C4-2B (cell line): ENCODE measurements around the gene PAGE4.
A peak's percentile ranks its signal among the peaks of the same experiment; 100 is the strongest.

Source experiments
- H3K27ac ChIP-seq: fragments of 450-650 bp; 2 replicates; pipeline ENCODE4 v1.5.1; 2017
- ZFX ChIP-seq: fragments of 450-650 bp; IDR thresholded peaks from 2 replicates; pipeline ENCODE4 v1.6.1; 2017
- TF ChIP-seq, protein P1 (sequence below): fragments of 450-650 bp; conservative IDR thresholded peaks from 2 replicates; pipeline ENCODE4 v1.5.1; 2017; ENCODE audit warnings: mild to moderate bottlenecking

The PAGE4 gene

GRCh38 chrX:49816435-49816834, 12.7 kb upstream of the PAGE4 start:
- TF ChIP-seq, protein P1, sequence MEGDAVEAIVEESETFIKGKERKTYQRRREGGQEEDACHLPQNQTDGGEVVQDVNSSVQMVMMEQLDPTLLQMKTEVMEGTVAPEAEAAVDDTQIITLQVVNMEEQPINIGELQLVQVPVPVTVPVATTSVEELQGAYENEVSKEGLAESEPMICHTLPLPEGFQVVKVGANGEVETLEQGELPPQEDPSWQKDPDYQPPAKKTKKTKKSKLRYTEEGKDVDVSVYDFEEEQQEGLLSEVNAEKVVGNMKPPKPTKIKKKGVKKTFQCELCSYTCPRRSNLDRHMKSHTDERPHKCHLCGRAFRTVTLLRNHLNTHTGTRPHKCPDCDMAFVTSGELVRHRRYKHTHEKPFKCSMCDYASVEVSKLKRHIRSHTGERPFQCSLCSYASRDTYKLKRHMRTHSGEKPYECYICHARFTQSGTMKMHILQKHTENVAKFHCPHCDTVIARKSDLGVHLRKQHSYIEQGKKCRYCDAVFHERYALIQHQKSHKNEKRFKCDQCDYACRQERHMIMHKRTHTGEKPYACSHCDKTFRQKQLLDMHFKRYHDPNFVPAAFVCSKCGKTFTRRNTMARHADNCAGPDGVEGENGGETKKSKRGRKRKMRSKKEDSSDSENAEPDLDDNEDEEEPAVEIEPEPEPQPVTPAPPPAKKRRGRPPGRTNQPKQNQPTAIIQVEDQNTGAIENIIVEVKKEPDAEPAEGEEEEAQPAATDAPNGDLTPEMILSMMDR, result no peak
- no peak for TF ChIP-seq ZFX
- no peak overlapping the region for H3K27ac ChIP-seq

GRCh38 chrX:49838374-49838773, 9.3 kb downstream of the PAGE4 start:
- H3K27ac ChIP-seq, result no peak overlapping the region
- TF ChIP-seq, protein P1, result peak; percentile 80
- TF ChIP-seq ZFX, result no peak

DNA sequence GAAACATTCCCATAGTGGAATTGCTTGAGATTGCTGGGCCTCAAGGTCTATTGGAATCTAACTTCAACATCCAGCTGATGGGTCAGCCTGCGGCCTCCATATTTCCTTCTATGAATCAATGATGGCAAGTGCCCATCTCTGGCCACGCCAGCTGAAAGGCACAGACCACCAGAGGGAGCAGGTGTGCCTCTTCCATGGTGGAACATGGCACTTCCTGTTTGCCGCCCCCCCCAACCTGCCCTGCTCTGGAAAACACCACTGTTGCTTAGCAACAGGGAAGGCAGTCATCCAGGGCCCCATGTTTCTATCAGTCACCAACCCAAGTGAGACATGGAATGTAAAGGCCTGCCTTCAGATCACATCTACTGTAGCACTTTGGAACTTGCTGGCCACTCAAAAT, 11.6 kb downstream of the PAGE4 start:
- no peak overlapping the region for H3K27ac ChIP-seq
- TF ChIP-seq, protein P1, result peak; percentile 36
- no peak for TF ChIP-seq ZFX

GRCh38 chrX:49842621-49843020, 13.5 kb downstream of the PAGE4 start:
- H3K27ac ChIP-seq, result no peak overlapping the region
- TF ChIP-seq, protein P1, result no peak
- no peak for TF ChIP-seq ZFX

- H3K27ac ChIP-seq, result no peak overlapping the region
- TF ChIP-seq, protein P1, result no peak
- TF ChIP-seq ZFX, result no peak
These were observed 15.5 kb downstream of the PAGE4 start for GRCh38 chrX:49844611-49845010.

DNA sequence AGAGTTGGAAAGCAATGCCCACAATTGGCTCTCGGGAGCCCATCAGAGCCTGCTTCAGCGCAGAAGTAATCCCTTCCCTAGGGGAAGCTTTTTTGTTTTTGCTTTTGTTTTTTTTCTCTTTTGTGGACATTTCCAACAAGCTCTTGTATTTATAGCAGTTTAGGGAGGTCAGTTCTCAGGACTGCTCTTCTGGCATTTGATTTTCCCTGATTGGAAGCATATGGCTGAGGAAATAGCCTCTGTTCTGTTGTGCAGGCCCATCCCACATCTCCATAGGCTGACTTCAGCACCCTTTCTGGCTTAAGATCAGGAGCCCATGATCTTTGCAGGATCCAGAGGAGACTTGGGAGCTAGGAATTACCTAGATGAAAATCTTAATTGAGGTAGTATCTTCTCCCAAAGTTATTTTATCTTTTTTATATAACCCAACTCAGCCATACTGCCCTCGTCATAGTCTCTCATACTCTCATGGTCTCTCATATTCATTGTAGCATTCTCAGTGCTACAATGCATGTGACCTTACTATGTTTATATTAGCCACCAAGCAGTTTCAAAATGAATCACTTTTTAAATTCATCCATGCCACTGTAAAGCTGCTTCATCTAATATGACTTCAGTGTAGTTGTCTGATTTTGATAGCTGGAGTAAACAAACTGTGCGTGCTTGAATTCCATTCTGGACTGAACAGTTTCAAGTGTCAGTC, 16.7 kb downstream of the PAGE4 start:
- TF ChIP-seq, protein P1, result no peak
- no peak for TF ChIP-seq ZFX
- H3K27ac ChIP-seq, result no peak overlapping the region

GRCh38 chrX:49846522-49846921, 17.4 kb downstream of the PAGE4 start:
- TF ChIP-seq, protein P1, result no peak
- no peak for TF ChIP-seq ZFX

More at GRCh38 chrX:49846522-49846921, 17.4 kb downstream of the PAGE4 start:
- no peak overlapping the region for H3K27ac ChIP-seq
